Fibroblast of the aortic adventitia (primary cell): ENCODE results near the gene GAL3ST3. TPM values are rescaled to one million over a fixed set of nuclear protein-coding genes. Genes with fewer than 3 reads are reported as not detected.
"Not testable (repeated sequence)": the region's sequence is repeated elsewhere in the genome, so short reads cannot be mapped to it uniquely, and the experiment has no call there.

Experiments used
- DNase-seq: peaks from one replicate; pipeline ENCODE4 v3.0.0-alpha.2; 2010; ENCODE audit warnings: low read depth
- H3K4me3 ChIP-seq: 2 replicates; pipeline ENCODE4 v1.5.1; 2011; ENCODE audit warnings: low read depth, mild to moderate bottlenecking, control low read depth, low read length, moderate library complexity
- total RNA-seq: library from RNA; depleted of rRNA; stranded (reverse); fragments of >200 nt; gene quantifications from 2 replicates; pipeline ENCODE4 v1.2.3, GENCODE V29; 2012; ENCODE audit warnings: low replicate concordance
- TF ChIP-seq, protein P1 (sequence below): IDR thresholded peaks from 2 replicates; pipeline ENCODE4 v1.5.1; 2011; ENCODE audit warnings: mild to moderate bottlenecking, low read length, control low read depth, inconsistent platforms; ENCODE audit not compliant: insufficient read depth

GAL3ST3 gene
- total RNA-seq, 1 donor: not detected

DNA sequence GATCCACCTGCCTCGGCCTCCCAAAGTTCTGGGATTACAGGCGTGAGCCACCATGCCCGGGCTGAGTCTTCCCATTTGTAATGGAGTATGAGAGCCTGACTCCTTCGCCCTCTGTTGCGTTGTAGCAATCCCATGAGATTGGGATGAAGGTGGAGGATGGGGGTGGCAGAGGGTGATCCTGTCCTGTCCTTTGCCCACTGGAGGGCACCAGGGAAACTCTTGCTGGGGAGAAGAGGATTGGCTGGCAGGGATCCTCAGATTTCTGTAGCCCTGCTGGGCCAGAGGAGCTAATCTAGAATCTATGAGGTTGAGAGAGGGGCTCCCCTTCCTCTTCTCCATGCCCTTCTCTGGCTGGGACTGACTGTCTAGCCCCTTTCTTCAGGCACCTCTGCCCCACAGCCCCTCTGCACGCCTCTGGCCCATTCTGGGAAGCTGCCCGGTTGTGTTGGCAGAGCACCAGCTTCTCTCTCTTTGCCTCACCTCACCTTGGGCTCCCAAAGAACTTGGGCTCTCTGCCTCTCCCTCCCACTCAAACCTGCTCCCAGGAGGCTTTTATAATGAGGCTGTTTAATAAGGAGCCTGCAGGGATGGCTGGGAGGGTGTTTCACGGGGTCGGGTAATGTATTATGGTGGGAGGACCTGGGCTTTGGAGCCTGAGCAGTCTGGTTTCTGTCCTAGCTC, 13.2 kb downstream of the GAL3ST3 start:
- no peak for DNase-seq
- TF ChIP-seq, protein P1, sequence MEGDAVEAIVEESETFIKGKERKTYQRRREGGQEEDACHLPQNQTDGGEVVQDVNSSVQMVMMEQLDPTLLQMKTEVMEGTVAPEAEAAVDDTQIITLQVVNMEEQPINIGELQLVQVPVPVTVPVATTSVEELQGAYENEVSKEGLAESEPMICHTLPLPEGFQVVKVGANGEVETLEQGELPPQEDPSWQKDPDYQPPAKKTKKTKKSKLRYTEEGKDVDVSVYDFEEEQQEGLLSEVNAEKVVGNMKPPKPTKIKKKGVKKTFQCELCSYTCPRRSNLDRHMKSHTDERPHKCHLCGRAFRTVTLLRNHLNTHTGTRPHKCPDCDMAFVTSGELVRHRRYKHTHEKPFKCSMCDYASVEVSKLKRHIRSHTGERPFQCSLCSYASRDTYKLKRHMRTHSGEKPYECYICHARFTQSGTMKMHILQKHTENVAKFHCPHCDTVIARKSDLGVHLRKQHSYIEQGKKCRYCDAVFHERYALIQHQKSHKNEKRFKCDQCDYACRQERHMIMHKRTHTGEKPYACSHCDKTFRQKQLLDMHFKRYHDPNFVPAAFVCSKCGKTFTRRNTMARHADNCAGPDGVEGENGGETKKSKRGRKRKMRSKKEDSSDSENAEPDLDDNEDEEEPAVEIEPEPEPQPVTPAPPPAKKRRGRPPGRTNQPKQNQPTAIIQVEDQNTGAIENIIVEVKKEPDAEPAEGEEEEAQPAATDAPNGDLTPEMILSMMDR: no peak

DNA sequence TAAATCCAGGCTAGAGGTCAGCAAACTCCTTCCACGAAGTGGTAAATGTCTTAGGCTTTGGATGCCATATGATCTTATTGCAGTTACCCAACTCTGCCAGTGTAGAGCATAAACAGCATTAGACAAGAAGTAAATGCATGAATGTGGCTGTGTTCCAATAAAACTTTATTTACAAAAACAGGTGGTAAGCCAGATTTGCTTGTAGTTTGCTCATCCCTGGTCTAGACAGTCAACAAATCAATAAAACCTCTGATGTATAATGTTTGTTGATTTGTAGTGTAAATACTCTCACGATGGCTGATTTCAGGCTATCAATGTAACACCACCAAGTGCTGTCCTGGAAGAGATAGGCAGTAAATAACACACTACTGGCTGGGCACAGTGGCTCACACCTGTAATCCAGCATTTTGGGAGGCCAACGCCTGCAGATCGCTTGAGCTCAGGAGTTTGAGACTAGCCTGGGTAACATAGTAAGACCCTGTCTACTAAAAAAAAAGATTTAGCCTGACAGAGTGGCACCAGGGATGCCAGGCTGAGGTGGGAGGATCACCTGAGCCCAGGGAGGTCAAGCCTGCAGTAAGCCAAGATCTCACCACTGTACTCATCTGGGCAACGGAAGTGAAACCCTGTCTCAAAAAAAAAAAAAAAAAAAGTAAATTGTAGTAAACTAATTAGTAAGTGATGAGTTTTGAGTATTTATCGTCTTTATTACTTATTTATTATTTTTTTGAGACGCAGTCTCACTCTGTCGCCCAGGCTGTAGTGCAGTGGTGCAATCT, 15.8 kb downstream of the GAL3ST3 start:
- H3K4me3 ChIP-seq: no peak overlapping the region
- DNase-seq: no peak
- TF ChIP-seq, protein P1: no peak

More for the DNA sequence above, 13.2 kb downstream of the GAL3ST3 start:
- no peak overlapping the region for H3K4me3 ChIP-seq

DNA sequence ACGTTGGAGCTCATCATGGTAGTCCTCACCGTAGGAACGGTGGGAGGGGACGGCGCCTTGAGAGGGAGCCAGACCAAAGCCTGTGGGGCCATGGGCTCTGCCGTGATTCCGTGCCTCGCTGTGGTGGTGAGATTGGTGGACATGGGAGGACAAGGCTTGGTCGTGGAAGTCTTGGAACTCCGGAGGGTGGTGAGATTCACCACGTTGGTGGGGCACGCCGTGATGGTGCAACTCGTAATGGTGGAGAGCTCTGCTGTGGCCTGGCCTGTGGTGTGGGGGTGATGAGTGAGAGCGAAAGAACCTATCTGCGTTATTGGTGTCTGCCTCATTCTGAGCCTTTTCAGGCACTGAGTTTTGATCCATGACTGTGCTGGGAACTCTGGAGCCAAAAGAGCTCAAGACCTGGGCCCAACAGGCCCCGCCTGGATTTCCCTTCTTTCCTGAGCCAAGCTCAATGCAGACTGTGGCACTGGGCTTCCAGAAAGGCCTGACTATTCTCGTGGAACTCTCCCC, 22.9 kb downstream of the GAL3ST3 start, which contains the start of gene CATSPER1:
Gene CATSPER1 (minus strand): TSS at position 463 of the 513 bp plus-strand sequence. CDS start 100 bp downstream, at position 363.
- DNase-seq: no peak
- TF ChIP-seq, protein P1: no peak

DNA sequence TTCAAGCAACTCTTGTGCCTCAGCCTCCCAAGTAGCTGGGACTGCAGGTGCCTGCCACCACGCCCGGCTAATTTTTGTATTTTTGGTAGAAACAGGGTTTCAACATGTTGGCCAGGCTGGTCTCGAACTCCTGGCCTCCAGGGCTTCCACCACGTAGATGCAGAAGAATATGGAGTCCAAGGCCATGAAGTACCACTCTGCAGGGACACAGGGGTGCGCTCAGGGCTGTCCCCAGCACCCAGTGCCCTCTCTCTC, 25.8 kb downstream of the GAL3ST3 start:
- DNase-seq, H3K4me3 ChIP-seq: not testable (repeated sequence)

More for the DNA sequence above, 22.9 kb downstream of the GAL3ST3 start, which contains the start of gene CATSPER1:
- H3K4me3 ChIP-seq: no peak within 1 kb of the TSS

DNA sequence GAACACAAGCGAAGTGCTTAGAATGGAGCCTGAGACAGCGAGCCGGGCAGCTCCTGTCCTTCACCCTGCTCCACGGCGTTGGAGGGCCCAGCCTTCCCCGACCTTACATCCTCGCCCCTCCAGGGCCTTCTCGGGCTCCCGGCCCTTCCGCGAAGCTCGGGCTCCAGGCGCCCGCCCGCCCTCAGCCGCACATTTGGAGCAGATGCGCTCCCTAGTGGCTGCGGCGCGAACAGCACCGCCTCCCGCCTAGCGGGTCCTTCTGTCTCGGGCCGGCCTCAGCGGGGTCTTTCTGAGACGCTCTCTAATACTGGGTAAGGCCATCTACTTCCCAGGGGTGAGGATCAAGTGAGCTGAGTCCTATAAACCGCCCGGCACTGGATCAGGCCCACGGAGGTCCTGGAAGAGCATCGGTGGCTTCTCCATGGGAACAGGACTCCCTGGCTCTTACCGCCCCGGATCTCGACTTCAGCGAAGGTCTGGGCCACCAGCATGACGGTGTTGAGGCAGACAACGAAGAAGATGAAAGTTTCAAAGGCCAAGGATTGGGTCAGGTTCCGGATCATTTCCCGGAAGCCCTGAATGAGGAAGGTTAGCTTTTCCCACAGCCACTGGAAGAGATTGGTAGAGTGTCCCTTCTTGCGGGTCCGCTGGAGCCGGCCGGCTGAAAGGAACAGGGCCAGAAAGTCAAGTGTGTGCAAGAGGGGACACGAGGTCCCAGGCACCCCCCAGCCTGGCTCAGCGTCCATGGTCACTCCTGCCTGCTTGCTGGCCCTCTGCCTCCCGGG, 26.4 kb downstream of the GAL3ST3 start:
- DNase-seq: peak; percentile 55
- TF ChIP-seq, protein P1: peak; percentile 95
- H3K4me3 ChIP-seq: peak overlapping the region; percentile 17

DNA sequence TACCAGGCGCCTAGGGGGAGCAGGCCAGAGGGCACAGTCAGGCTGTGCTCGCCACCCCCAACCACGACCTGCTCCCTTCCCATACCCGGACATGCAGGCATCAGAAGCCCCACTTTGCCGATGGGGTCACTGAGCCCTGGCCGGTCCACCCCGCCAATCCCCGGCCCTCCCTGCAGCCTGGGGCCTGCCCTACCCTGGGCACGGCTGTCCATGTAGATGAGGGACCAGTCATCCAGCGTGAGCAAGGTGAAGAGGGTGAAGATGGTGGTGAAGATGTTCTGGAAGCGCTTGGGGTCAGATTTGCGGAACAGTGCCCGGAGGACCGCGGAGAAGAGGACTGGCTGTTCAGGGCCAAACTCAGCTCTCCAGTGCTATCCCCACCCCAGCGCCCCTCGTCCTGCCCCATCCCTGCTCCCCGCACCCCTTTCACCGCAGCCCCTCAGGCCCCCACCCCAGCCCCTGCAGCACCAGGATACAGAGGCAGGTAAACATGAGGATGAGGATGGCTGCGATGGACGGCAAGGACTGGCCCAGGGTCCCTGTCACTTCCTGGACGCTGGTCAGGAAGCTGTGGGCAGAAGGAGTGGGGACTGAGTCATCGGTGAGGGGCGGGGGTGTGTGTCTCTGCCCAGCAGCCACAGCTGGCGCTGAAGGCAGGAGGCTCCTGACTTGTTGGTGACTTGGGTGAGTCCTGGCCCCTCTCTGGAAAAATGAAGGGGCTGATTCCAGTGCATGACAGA, 28.2 kb downstream of the GAL3ST3 start:
- H3K4me3 ChIP-seq: no peak overlapping the region
- TF ChIP-seq, protein P1: no peak
- DNase-seq: peak; percentile 51
